Osteocyte (in vitro differentiated cells): ENCODE results near the gene APOA1. TPM values are rescaled to one million over a fixed set of nuclear protein-coding genes. Genes with fewer than 3 reads are reported as not detected.

Source experiments
- DNase-seq: peaks from one replicate; pipeline ENCODE4 v3.0.0; 2021; ENCODE audit warnings: mixed read lengths; ENCODE audit not compliant: unreplicated experiment; ENCODE audit errors: extremely low spot score
- H3K27ac Mint-ChIP-seq: one replicate; pipeline ENCODE4 v1.8.0; 2021; ENCODE audit warnings: mild to moderate bottlenecking, mixed read lengths; ENCODE audit not compliant: unreplicated experiment
- H3K27me3 Mint-ChIP-seq: one replicate; pipeline ENCODE4 v1.8.0; 2021; ENCODE audit warnings: mixed read lengths; ENCODE audit not compliant: unreplicated experiment
- H3K36me3 Mint-ChIP-seq: one replicate; pipeline ENCODE4 v1.8.0; 2021; ENCODE audit warnings: mixed read lengths; ENCODE audit not compliant: unreplicated experiment
- H3K4me1 Mint-ChIP-seq: one replicate; pipeline ENCODE4 v1.8.0; 2021; ENCODE audit warnings: mixed read lengths; ENCODE audit not compliant: unreplicated experiment
- H3K4me3 Mint-ChIP-seq: one replicate; pipeline ENCODE4 v1.8.0; 2021; ENCODE audit warnings: mild to moderate bottlenecking, moderate library complexity, mixed read lengths; ENCODE audit not compliant: unreplicated experiment
- H3K9me3 Mint-ChIP-seq: one replicate; pipeline ENCODE4 v1.8.0; 2021; ENCODE audit warnings: mixed read lengths; ENCODE audit not compliant: unreplicated experiment
- CTCF ChIP-seq: fragments of 200-600 bp; sonication (generic); IDR thresholded peaks from 2 replicates; pipeline ENCODE4 v1.5.0; 2021; ENCODE audit warnings: antibody characterized with exemption, mild to moderate bottlenecking, moderate library complexity
- total RNA-seq: library from RNA; stranded (reverse); gene quantifications from 2 replicates; pipeline ENCODE4 v1.2.1, GENCODE V29; 2021

Gene APOA1
- total RNA-seq, 1 donor from 2014 or later: not detected

- Mint-ChIP-seq H3K36me3 (peaks cover 48% of the 10 kb centered on the region), H3K27ac (no peak overlapping the region), H3K27me3 (no peaks in the 10 kb centered on the region), H3K4me3 (no peak overlapping the region), H3K4me1 (peaks cover 11% of the 10 kb centered on the region), H3K9me3 (no peaks in the 10 kb centered on the region)
- no peak for DNase-seq
- TF ChIP-seq CTCF: no peak
Observed at GRCh38 chr11:116856423-116856822, 19.0 kb upstream of the APOA1 start.

GRCh38 chr11:116855413-116855812 lies 18.0 kb upstream of the APOA1 start:
- Mint-ChIP-seq H3K4me3 (no peak overlapping the region), H3K36me3 (peaks cover 44% of the 10 kb centered on the region), H3K9me3 (no peaks in the 10 kb centered on the region), H3K27me3 (no peaks in the 10 kb centered on the region), H3K27ac (no peak overlapping the region), H3K4me1 (peaks cover 11% of the 10 kb centered on the region)
- no peak for DNase-seq
- no peak for TF ChIP-seq CTCF

- Mint-ChIP-seq H3K27ac (no peak overlapping the region), H3K9me3 (no peaks in the 10 kb centered on the region), H3K27me3 (no peaks in the 10 kb centered on the region), H3K36me3 (peaks cover 34% of the 10 kb centered on the region), H3K4me3 (no peak overlapping the region), H3K4me1 (peaks cover 11% of the 10 kb centered on the region)
- no peak for TF ChIP-seq CTCF
- DNase-seq: no peak
Observed at GRCh38 chr11:116853461-116854073, 16.1 kb upstream of the APOA1 start.

GRCh38 chr11:116852261-116853031 lies 15.0 kb upstream of the APOA1 start:
- no peak for DNase-seq
- Mint-ChIP-seq H3K27ac (no peak overlapping the region), H3K27me3 (no peaks in the 10 kb centered on the region), H3K9me3 (no peaks in the 10 kb centered on the region), H3K4me1 (peaks cover 11% of the 10 kb centered on the region), H3K36me3 (peaks cover 27% of the 10 kb centered on the region), H3K4me3 (no peak overlapping the region)
- no peak for TF ChIP-seq CTCF

- DNase-seq: no peak
- Mint-ChIP-seq H3K4me1 (peaks cover 11% of the 10 kb centered on the region), H3K27ac (no peak overlapping the region), H3K36me3 (peaks cover 29% of the 10 kb centered on the region), H3K27me3 (no peaks in the 10 kb centered on the region), H3K4me3 (no peak overlapping the region), H3K9me3 (no peaks in the 10 kb centered on the region)
- no peak for TF ChIP-seq CTCF
Observed at GRCh38 chr11:116851626-116852025, 14.2 kb upstream of the APOA1 start.
